HepG2 (cell line): ENCODE data around the gene NPAS2. TPM values are rescaled to one million over a fixed set of nuclear protein-coding genes. Genes with fewer than 3 reads are reported as not detected.
A peak's percentile ranks its signal among the peaks of the same experiment; 100 is the strongest.

Experiments
- ATM ChIP-seq: fragments of 450-650 bp; IDR thresholded peaks from 2 replicates; pipeline ENCODE4 v1.7.1; 2017; ENCODE audit warnings: mild to moderate bottlenecking, borderline replicate concordance
- DZIP1 ChIP-seq: sonication (generic); formaldehyde crosslinking; IDR thresholded peaks from 2 replicates; pipeline ENCODE4 v1.5.0; 2020; ENCODE audit warnings: mild to moderate bottlenecking, missing genetic modification reagents
- GMEB1 ChIP-seq: sonication (generic); formaldehyde crosslinking; IDR thresholded peaks from 2 replicates; pipeline ENCODE4 v1.5.1; 2020; ENCODE audit warnings: missing genetic modification reagents, mild to moderate bottlenecking, borderline replicate concordance
- HINFP ChIP-seq: sonication (generic); formaldehyde crosslinking; IDR thresholded peaks from 2 replicates; pipeline ENCODE4 v1.4.0; 2020; ENCODE audit warnings: low read depth, mild to moderate bottlenecking, missing genetic modification reagents
- MAFF ChIP-seq: IDR thresholded peaks from 2 replicates; pipeline ENCODE4 v1.6.1; 2011; ENCODE audit warnings: low read depth, low read length, improper control_type of control experiment
- MATR3 ChIP-seq: sonication (generic); formaldehyde crosslinking; IDR thresholded peaks from 2 replicates; pipeline ENCODE4 v1.4.0; 2020; ENCODE audit warnings: missing genetic modification reagents
- MTA3 ChIP-seq: sonication (generic); formaldehyde crosslinking; IDR thresholded peaks from 2 replicates; pipeline ENCODE4 v1.4.0; 2020; ENCODE audit warnings: missing genetic modification reagents
- PHF21A ChIP-seq: sonication (generic); formaldehyde crosslinking; IDR thresholded peaks from 2 replicates; pipeline ENCODE4 v1.5.0; 2020; ENCODE audit warnings: mild to moderate bottlenecking, missing genetic modification reagents
- TEF ChIP-seq: sonication (generic); formaldehyde crosslinking; IDR thresholded peaks from 2 replicates; pipeline ENCODE4 v1.5.0; 2020; ENCODE audit warnings: missing genetic modification reagents
- ZFP36L1 ChIP-seq: sonication (generic); formaldehyde crosslinking; IDR thresholded peaks from 2 replicates; pipeline ENCODE4 v1.8.0; 2022; ENCODE audit warnings: mild to moderate bottlenecking, missing genetic modification reagents, moderate library complexity
- ZFP62 ChIP-seq: sonication (generic); formaldehyde crosslinking; IDR thresholded peaks from 2 replicates; pipeline ENCODE4 v1.4.0; 2020; ENCODE audit warnings: missing genetic modification reagents
- ZMAT3 ChIP-seq: sonication (generic); formaldehyde crosslinking; conservative IDR thresholded peaks from 2 replicates; pipeline ENCODE4 v1.7.0; 2021; ENCODE audit warnings: missing genetic modification reagents
- ZNF280B ChIP-seq: sonication (generic); formaldehyde crosslinking; IDR thresholded peaks from 2 replicates; pipeline ENCODE4 v1.5.0; 2020; ENCODE audit warnings: missing genetic modification reagents, mild to moderate bottlenecking, borderline replicate concordance
- ZNF329 ChIP-seq: sonication (generic); formaldehyde crosslinking; IDR thresholded peaks from 2 replicates; pipeline ENCODE4 v1.9.0; 2021; ENCODE audit warnings: low read depth, mild to moderate bottlenecking, missing genetic modification reagents
- ZNF383 ChIP-seq: sonication (generic); formaldehyde crosslinking; IDR thresholded peaks from 2 replicates; pipeline ENCODE4 v1.4.0; 2020; ENCODE audit warnings: missing genetic modification reagents, mild to moderate bottlenecking, borderline replicate concordance
- ZNF414 ChIP-seq: sonication (generic); formaldehyde crosslinking; IDR thresholded peaks from 2 replicates; pipeline ENCODE4 v1.5.0; 2020; ENCODE audit warnings: missing genetic modification reagents
- ZUFSP ChIP-seq: sonication (generic); formaldehyde crosslinking; IDR thresholded peaks from 2 replicates; pipeline ENCODE4 v1.9.0; 2021; ENCODE audit warnings: missing genetic modification reagents, mild to moderate bottlenecking, borderline replicate concordance
- polyA plus RNA-seq, 8 experiments: library from polyadenylated mRNA; depleted of rRNA in 3 of 8; stranded (reverse) in 7 of 8; unstranded in 1 of 8; fragments of >200 nt; fragmentation: Illumina TruSeq in 4 of 8; extraction: Trizol in 4 of 8; gene quantifications; 2 replicates each; pipeline versions ENCODE4 v1.2.1 to v1.2.3, GENCODE V29; 2011 to 2016; ENCODE audit warnings: low read depth in 4 of 8, missing spikeins in 1 of 8, mixed read lengths in 1 of 8; ENCODE audit not compliant: insufficient read depth in 1 of 8
- total RNA-seq, 5 experiments: library from RNA; depleted of rRNA; stranded (reverse); fragments of >200 nt; fragmentation: Illumina TruSeq; extraction: Trizol; gene quantifications; 2 replicates each; pipeline ENCODE4 v1.2.3, GENCODE V29; 2016; ENCODE audit warnings: low read depth in 1 of 5

NPAS2 gene
- total and polyA plus RNA-seq, 2 of the 13 experiments (the other 11 are each of a cell fraction or from before 2014, with no cell fraction given), result 14.8 to 37.5 TPM

GRCh38 chr2:100882645-100883613 lies 63.0 kb downstream of the NPAS2 start (continued):
- TF ChIP-seq ZNF280B (CRISPR knock-in tag), result no peak
- TF ChIP-seq GMEB1, result no peak
- no peak for TF ChIP-seq TEF (CRISPR knock-in tag)
- no peak for TF ChIP-seq ATM
- no peak for TF ChIP-seq ZUFSP (CRISPR knock-in tag)
- TF ChIP-seq ZNF329 (CRISPR knock-in tag), result no peak
- peak; percentile 53; the same call in 1 of the 2 replicates for TF ChIP-seq PHF21A (CRISPR knock-in tag)
- TF ChIP-seq DZIP1, result no peak; the same call in 1 of the 2 replicates
- TF ChIP-seq HINFP (CRISPR knock-in tag), result no peak
- TF ChIP-seq ZNF383 (CRISPR knock-in tag), result no peak
- no peak for TF ChIP-seq ZFP62 (CRISPR knock-in tag)
- peak; percentile 77 for TF ChIP-seq MAFF
- TF ChIP-seq ZNF414 (CRISPR knock-in tag), result peak; percentile 66; the same call in 1 of the 2 replicates
- TF ChIP-seq MATR3 (CRISPR knock-in tag), result no peak
- TF ChIP-seq ZMAT3 (CRISPR knock-in tag), result no peak
- TF ChIP-seq ZFP36L1 (CRISPR knock-in tag), result no peak
- TF ChIP-seq MTA3 (CRISPR knock-in tag), result no peak
